Superior temporal gyrus (tissue), 1 donor: ENCODE measurements around the gene CCNL2.
"Not testable (repeated sequence)": the region's sequence is repeated elsewhere in the genome, so short reads cannot be mapped to it uniquely, and the experiment has no call there.

Source experiments
- DNase-seq: peaks from one replicate; pipeline ENCODE4 v3.0.0-alpha.2; 2016; ENCODE audit errors: extremely low spot score

Gene CCNL2

GRCh38 chr1:1419813-1420653 is 20.9 kb upstream of the CCNL2 start:
- DNase-seq = no peak

- no peak for DNase-seq
These were observed 20.3 kb upstream of the CCNL2 start for GRCh38 chr1:1419363-1419812.

DNA sequence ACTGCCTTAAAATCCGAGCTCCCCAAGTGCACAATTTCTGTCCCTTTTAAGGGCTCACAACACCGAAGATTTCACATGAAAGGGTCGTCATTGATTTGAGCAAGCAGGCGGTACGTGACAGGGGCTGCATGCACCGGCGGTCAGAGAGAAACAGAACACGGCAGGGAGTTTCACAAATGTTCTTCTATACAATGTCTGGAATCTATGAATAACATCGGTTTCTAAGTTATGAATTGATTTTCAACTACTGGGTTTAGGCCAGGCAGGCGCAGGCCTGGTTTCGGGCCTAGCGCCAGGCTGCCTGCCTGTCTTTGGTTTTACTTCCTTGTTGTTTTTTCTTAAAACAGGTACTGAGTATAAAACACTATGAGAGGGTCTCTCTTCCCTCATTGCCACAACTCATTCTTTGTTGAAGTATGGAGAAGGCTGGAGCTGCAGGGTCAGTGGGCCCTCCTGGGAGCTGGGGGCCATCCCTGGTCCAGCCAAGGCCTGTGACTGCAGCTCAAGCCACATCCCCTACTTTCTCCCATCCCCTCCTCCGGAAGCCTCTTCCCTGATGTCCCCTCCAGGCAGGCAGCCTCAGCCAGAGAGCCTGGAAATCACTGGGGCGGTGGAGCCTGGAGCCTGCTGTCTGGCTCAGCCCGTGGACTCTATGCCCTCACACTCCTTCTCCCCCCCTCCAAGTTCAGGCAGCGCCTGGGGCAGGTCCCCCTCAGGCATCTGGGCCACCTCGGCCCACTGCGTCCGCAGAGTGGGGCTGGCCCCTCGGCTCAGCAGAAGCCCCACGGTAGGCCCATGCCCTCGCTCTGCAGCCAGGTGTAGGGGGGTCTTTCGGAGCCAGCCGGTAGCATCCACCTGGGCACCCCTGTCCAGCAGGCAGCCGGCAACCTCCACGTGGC is 19.6 kb upstream of the CCNL2 start:
- DNase-seq = no peak

DNA sequence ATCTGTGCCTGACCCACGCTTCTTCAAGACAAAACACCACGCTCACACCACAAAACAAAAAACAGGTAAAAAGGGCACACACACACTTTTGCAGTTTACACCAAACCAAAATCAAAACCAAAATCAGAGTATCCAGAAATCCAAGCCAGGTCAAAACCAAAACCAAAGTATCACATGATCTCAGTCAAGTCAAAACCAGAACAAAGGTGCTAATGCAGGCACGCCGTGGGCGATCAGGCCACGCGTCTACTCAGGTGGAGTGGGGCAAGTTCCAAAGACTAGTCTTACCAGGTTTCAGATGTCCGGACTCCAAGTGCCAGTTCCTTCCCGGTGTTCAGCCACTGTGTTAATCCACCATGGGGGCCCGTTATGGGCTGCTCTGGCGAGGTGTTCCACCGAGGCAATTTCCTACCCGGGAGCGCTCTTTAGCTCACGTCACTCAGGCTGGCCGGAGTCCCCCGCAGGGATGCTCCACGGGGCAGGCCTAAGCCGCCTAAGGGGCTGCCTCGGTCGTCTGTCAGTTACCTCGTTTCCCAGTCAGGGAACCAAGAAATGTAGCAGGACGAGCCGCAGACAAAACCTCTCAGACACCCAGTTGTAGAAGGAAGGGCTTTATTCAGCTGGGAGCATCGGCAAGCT is 18.8 kb upstream of the CCNL2 start:
- not testable (repeated sequence) for DNase-seq

DNA sequence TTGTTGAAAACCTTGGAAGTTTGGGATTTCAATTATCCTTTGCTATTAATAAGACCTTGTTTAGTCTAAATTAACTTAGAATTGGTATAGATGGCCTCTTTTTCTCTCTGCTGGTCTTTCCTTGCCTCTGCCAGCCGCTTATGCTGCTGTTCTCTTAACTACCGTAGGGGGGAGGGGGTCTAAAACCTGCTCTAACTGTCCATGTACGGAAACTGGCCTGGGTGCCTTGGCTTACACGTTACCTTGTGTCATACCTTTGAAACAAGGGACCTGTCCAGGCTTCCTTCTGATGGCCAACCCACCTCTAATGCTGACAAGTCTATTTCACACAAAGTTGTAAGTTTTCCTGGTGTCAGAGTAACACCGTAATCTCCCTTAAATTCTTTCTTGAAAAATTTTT is 18.3 kb upstream of the CCNL2 start:
- not testable (repeated sequence) for DNase-seq

GRCh38 chr1:1415751-1416150 is 16.6 kb upstream of the CCNL2 start:
- no peak for DNase-seq

DNA sequence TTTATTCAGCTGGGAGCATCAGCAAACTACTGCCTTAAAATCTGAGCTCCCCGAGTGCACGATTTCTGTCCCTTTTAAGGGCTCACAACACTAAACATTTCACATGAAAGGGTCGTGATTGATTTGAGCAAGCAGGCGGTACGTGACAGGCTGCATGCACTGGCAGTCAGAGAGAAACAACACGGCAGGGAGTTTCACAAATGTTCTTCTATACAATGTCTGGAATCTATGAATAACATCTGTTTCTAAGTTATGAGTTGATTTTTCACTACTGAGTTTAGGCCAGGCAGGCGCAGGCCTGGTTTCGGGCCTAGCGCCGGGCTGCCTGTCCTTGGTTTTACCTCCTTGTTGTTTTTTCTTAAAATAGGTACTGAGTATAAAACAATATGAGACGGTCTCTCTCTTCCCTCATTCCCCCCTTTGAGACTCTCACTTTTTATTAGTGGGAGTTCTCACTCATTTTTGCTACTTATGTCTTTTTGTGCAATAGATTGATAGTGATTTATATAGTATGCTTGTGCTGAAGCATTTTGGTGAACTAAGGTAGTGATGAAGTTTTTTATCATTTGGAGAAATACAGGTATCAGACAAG is 13.3 kb upstream of the CCNL2 start:
- DNase-seq = not testable (repeated sequence)

- no peak for DNase-seq
These were observed 12.5 kb upstream of the CCNL2 start for GRCh38 chr1:1411626-1412025.

DNA sequence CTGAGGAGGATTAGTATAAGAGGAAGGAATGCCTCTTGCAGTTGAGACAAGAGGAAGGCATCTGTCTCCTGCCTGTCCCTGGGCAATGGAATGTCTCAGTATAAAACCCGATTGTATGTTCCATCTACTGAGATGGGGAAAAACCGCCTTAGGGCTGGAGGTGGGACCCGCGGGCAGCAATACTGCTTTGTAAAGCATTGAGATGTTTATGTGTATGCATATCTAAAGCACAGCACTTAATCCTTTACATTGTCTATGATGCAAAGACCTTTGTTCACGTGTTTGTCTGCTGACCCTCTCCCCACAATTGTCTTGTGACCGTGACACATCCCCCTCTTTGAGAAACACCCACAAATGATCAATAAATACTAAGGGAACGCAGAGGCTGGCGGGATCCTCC is 11.1 kb upstream of the CCNL2 start:
- DNase-seq = not testable (repeated sequence)

- DNase-seq = no peak
These were observed 8.6 kb upstream of the CCNL2 start for GRCh38 chr1:1407636-1408318.

DNA sequence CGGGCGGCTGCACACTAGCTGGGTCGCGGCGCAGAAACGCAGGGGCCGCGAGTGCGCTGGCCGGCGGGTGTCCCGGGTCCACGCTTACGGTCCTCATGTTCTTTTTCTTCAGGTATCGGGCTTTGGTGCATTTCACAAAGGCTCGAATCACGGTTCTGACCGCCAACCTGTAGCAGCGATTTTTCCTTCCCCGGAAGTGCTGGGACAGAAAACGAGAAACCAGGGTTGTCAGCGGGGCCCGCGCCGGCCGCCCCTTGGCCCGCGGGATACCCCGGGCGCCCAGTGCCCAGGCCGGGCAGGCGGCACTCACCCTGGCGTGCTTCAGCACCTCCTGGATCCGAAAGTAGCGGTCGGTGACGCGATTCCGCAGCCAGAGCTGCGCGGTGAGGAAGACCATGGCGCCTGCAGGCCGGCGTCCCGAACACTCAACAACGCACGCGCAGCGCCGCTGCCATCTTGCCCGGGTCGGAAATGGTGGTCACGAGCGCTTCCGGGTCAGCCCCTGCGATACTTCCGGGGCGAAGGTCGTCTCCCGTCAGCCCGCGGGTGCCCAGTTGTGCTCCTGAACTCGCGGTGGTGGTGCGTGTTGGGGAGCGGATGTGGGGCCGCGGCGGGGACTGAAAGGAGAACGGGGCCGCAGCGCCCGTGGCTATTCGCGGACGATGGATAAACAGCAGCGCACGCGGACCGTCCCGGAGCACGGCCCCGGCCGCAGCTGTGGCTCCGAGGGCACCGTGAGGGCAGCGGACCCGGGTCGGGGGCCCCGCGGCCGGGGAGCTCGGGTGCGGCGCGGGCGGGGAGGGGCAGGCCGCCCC is 7.9 kb upstream of the CCNL2 start, which contains the start of gene MRPL20:
Gene MRPL20 (minus strand): TSS at position 473 of the 815 bp plus-strand sequence. CDS start 76 bp downstream, at position 397.
- peak; percentile 96 for DNase-seq

DNA sequence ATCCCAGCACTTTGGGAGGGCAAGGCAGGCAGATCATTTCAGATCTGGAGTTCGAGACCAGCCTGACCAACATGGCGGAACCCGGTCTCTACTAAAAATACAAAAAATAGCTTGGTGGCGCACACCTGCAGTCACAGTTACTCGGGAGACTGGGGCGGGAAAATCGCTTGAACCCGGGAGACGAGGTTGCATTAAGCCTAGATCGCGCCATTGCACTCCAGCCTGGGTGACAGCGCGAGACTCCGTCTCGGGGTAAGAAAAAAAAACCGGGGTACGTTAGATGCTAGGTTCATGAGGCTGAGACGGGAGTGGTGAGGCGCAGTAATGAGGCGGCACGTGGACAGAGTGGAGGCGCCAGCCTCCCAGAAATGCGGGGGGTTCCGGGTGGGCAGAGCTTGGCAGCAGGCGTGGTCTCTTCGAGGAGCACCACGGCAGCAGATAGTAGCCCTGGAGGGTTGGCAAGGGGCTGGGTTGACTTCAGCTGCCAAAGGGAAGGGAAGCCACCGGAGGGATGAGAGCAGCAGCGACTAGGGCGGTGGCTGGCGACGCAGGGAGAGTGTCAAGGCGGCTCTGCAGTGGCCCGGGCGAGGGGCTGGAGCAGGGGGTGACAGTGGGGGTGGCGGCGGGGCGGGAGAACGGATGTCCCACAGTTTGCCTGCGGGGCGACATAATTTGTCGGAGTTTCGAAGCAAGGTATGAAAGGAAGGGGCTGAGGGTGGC is 7.1 kb upstream of the CCNL2 start:
- no peak for DNase-seq

GRCh38 chr1:1403653-1404052 is 4.5 kb upstream of the CCNL2 start:
- no peak for DNase-seq

GRCh38 chr1:1402901-1403392 is 3.8 kb upstream of the CCNL2 start:
- not testable (repeated sequence) for DNase-seq

DNA sequence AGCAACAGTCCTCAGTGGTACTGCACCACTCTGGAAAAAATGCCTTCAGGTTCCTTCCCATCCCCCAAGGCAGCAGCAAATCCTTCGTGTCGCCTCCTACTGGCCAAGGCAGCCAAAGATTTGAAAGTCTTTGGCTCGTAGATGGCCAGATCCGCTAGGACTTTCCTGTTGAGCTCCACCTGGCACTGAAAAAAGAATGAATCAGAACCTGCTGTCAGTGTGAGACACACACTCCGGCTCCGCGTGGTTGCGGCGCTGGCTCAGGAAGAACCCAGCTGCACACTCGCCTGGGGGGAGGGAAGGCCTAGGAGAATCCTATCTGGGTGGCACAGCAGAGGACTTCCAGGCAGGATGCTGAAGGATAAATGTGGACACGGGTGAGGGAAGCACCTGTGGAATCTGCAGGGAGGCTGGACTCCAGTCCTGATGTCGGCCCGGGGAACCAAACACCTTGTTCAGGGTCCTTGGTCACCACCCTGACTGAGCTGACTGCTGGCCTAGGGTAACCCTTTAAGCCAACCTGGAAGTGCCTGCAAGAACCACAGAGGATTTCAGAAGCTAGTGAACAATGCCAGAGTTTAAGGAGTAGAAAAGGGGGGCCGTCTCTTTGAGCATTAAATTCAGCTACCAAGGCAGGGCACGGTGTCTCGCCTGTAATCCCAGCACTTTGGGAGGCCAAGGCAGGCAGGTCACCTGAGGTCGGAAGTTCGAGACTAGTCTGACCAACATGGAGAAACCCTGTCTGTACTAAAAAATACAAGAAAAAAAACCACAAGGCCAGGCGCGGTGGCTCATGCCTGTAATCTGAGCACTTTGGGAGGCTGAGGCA is 3.2 kb upstream of the CCNL2 start:
- no peak for DNase-seq

DNA sequence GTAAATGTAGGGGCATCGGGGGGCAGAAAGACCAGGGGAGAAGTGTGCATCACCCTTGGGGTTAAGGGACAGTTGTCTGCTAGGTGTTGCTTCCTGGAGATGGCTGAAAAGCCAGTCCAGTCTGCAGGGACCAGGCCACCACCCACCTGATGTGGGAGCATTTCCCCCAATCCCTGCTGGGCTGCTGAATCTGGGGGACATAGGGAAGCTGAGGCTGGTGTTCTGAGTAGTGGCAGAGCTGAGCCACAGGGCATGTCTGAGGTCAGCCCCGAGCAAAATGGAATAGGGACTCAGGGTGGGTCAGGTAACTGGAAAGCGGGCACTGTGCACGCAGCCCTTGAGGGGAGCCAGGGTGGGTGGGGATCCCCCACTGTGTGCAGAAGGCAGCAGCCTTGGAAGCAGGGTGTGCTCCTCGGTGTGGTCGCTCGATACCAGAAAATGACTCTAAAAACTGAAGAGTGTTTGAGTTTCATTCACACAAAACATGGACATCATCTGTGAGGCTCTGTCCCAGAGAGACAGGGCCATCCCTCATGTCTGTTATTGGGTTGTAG is 2.4 kb upstream of the CCNL2 start:
- DNase-seq = no peak

DNA sequence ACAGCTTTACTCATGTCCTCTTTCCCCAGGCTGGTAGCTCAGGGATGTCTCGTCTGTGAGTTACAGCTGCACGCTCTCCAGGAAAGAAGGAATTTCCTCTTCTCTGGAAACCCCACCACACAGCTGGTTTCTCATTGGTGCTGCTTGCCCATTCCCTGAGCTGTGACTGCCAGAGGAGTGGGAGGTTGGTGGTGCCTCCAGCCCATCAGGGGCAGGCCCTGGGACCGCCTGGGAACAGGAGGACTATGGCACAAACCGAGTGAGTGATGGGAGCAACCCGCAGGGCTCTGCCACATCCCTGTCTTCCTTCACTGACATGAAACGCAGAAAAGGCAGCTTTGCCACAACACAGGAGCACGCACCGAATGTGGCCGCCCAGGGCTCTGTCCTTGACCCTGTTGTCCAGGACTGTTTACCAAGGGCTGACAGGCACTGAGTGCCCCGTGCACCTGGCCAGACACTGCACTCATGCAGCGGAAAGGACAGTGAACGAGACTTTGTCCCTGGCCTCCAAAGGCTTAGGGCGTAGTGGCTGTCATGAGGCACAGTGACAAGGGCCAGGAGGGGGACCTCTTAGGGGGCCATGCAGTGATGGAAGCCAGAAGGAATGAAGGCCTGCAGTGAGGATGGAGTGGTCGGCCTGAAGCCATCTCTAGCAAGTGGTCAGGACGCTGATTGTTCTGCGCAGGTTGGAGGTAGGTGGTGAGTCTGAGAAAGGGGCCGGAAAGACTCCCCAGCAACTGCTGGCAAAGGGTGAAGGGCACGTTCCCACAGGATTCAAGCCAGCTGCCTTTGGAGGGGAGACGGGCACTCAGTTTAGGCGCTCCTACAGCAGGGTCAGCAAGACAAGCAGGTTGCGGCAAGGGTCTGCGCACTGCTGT is 1.7 kb upstream of the CCNL2 start:
- DNase-seq = no peak
